K562 (cell line): ENCODE measurements around the gene VIPR2. TPM values are rescaled to one million over a fixed set of nuclear protein-coding genes. Genes with fewer than 3 reads are reported as not detected.

Experiments used
- BRCA1 ChIP-seq, 2 experiments: fragments of 450-650 bp in 1 of 2; sonication (generic) in 1 of 2; formaldehyde crosslinking in 1 of 2; IDR thresholded peaks; 2 replicates each; pipeline versions ENCODE4 v1.5.0 to v1.6.1; 2017 to 2020; ENCODE audit warnings: mild to moderate bottlenecking in 1 of 2, missing genetic modification reagents in 1 of 2
- GABPB2 ChIP-seq: fragments of 250-450 bp; sonication (Bioruptor Pico); conservative IDR thresholded peaks from 2 replicates; pipeline ENCODE4 v1.5.1; 2021; ENCODE audit warnings: mild to moderate bottlenecking
- MTA3 ChIP-seq: fragments of 450-650 bp; formaldehyde crosslinking; IDR thresholded peaks from 2 replicates; pipeline ENCODE4 v1.6.1; 2017; ENCODE audit warnings: mild to moderate bottlenecking, borderline replicate concordance
- TGIF2 ChIP-seq: sonication (generic); formaldehyde crosslinking; IDR thresholded peaks from 2 replicates; pipeline ENCODE4 v1.8.1; 2022; ENCODE audit warnings: mild to moderate bottlenecking, missing genetic modification reagents, moderate library complexity
- polyA plus RNA-seq, 8 experiments: library from polyadenylated mRNA; depleted of rRNA in 4 of 8; stranded (reverse) in 5 of 8; unstranded in 3 of 8; fragments of >200 nt; fragmentation: Nextera tagmentation in 2 of 8; fragmentation: Illumina TruSeq in 1 of 8; extraction: Ambion mirVana in 2 of 8; extraction: Trizol in 1 of 8; gene quantifications; 2 replicates each; pipeline versions ENCODE4 v1.2.1 to v1.2.3, GENCODE V29; 2011 to 2014; ENCODE audit warnings: inconsistent platforms in 1 of 8, missing spikeins in 1 of 8
- total RNA-seq, 7 experiments: library from RNA; depleted of rRNA in 6 of 7; stranded (reverse); fragments of >200 nt in 6 of 7; fragmentation: Illumina TruSeq in 2 of 7; extraction: Trizol in 2 of 7; gene quantifications; 2 replicates each; pipeline versions ENCODE4 v1.2.1 to v1.2.3, GENCODE V29; 2011 to 2021; ENCODE audit warnings: low replicate concordance in 1 of 7
- TF ChIP-seq, protein P1 (sequence below): fragments of 200-600 bp; sonication (generic); IDR thresholded peaks from one replicate; pipeline ENCODE4 v1.6.1; 2012; ENCODE audit warnings: mild to moderate bottlenecking, low read depth, low read length, inconsistent platforms
- TF ChIP-seq, protein P2 (sequence below): fragments of 250-450 bp; sonication (Bioruptor Pico); IDR thresholded peaks from 2 replicates; pipeline ENCODE4 v1.8.0; 2021; ENCODE audit warnings: moderate library complexity, mild to moderate bottlenecking, inconsistent platforms

Gene VIPR2
- total and polyA plus RNA-seq, 9 of the 15 experiments (the other 6 are each of a cell fraction or from before 2014, with no cell fraction given) = 0.04 TPM; not detected in 8

- TF ChIP-seq, protein P1, sequence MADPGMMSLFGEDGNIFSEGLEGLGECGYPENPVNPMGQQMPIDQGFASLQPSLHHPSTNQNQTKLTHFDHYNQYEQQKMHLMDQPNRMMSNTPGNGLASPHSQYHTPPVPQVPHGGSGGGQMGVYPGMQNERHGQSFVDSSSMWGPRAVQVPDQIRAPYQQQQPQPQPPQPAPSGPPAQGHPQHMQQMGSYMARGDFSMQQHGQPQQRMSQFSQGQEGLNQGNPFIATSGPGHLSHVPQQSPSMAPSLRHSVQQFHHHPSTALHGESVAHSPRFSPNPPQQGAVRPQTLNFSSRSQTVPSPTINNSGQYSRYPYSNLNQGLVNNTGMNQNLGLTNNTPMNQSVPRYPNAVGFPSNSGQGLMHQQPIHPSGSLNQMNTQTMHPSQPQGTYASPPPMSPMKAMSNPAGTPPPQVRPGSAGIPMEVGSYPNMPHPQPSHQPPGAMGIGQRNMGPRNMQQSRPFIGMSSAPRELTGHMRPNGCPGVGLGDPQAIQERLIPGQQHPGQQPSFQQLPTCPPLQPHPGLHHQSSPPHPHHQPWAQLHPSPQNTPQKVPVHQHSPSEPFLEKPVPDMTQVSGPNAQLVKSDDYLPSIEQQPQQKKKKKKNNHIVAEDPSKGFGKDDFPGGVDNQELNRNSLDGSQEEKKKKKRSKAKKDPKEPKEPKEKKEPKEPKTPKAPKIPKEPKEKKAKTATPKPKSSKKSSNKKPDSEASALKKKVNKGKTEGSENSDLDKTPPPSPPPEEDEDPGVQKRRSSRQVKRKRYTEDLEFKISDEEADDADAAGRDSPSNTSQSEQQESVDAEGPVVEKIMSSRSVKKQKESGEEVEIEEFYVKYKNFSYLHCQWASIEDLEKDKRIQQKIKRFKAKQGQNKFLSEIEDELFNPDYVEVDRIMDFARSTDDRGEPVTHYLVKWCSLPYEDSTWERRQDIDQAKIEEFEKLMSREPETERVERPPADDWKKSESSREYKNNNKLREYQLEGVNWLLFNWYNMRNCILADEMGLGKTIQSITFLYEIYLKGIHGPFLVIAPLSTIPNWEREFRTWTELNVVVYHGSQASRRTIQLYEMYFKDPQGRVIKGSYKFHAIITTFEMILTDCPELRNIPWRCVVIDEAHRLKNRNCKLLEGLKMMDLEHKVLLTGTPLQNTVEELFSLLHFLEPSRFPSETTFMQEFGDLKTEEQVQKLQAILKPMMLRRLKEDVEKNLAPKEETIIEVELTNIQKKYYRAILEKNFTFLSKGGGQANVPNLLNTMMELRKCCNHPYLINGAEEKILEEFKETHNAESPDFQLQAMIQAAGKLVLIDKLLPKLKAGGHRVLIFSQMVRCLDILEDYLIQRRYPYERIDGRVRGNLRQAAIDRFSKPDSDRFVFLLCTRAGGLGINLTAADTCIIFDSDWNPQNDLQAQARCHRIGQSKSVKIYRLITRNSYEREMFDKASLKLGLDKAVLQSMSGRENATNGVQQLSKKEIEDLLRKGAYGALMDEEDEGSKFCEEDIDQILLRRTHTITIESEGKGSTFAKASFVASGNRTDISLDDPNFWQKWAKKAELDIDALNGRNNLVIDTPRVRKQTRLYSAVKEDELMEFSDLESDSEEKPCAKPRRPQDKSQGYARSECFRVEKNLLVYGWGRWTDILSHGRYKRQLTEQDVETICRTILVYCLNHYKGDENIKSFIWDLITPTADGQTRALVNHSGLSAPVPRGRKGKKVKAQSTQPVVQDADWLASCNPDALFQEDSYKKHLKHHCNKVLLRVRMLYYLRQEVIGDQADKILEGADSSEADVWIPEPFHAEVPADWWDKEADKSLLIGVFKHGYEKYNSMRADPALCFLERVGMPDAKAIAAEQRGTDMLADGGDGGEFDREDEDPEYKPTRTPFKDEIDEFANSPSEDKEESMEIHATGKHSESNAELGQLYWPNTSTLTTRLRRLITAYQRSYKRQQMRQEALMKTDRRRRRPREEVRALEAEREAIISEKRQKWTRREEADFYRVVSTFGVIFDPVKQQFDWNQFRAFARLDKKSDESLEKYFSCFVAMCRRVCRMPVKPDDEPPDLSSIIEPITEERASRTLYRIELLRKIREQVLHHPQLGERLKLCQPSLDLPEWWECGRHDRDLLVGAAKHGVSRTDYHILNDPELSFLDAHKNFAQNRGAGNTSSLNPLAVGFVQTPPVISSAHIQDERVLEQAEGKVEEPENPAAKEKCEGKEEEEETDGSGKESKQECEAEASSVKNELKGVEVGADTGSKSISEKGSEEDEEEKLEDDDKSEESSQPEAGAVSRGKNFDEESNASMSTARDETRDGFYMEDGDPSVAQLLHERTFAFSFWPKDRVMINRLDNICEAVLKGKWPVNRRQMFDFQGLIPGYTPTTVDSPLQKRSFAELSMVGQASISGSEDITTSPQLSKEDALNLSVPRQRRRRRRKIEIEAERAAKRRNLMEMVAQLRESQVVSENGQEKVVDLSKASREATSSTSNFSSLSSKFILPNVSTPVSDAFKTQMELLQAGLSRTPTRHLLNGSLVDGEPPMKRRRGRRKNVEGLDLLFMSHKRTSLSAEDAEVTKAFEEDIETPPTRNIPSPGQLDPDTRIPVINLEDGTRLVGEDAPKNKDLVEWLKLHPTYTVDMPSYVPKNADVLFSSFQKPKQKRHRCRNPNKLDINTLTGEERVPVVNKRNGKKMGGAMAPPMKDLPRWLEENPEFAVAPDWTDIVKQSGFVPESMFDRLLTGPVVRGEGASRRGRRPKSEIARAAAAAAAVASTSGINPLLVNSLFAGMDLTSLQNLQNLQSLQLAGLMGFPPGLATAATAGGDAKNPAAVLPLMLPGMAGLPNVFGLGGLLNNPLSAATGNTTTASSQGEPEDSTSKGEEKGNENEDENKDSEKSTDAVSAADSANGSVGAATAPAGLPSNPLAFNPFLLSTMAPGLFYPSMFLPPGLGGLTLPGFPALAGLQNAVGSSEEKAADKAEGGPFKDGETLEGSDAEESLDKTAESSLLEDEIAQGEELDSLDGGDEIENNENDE = no peak
- no peak for TF ChIP-seq GABPB2
- TF ChIP-seq MTA3 = no peak
- no peak for TF ChIP-seq TGIF2 (CRISPR knock-in tag)
- TF ChIP-seq, protein P2, sequence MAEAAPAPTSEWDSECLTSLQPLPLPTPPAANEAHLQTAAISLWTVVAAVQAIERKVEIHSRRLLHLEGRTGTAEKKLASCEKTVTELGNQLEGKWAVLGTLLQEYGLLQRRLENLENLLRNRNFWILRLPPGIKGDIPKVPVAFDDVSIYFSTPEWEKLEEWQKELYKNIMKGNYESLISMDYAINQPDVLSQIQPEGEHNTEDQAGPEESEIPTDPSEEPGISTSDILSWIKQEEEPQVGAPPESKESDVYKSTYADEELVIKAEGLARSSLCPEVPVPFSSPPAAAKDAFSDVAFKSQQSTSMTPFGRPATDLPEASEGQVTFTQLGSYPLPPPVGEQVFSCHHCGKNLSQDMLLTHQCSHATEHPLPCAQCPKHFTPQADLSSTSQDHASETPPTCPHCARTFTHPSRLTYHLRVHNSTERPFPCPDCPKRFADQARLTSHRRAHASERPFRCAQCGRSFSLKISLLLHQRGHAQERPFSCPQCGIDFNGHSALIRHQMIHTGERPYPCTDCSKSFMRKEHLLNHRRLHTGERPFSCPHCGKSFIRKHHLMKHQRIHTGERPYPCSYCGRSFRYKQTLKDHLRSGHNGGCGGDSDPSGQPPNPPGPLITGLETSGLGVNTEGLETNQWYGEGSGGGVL (CRISPR knock-in tag) = no peak
- TF ChIP-seq BRCA1 (IDR thresholded peaks at IDR 0.05) = no peak
- TF ChIP-seq BRCA1 (CRISPR knock-in tag; IDR thresholded peaks at IDR 0.05) = no peak
- TF ChIP-seq, all 486 proteins: peak for 0
Observed at GRCh38 chr7:159063046-159063840, 81.4 kb downstream of the VIPR2 start (continued).
